OCI-LY3 (cell line): ENCODE measurements around the gene TRIM62.

Experiments
- EZH2phosphoT487 ChIP-seq: fragments of 200-600 bp; shearing (Covaris generic); IDR thresholded peaks from 2 replicates; pipeline ENCODE4 v1.6.1; 2018; ENCODE audit warnings: antibody characterized with exemption, mixed run types, low read depth
- TF ChIP-seq, protein P1 (sequence below): fragments of 200-600, 300-600 bp; sonication (generic); IDR thresholded peaks from 2 replicates; pipeline ENCODE4 v1.5.1; 2014; ENCODE audit warnings: antibody characterized with exemption, low read length, low read depth

DNA sequence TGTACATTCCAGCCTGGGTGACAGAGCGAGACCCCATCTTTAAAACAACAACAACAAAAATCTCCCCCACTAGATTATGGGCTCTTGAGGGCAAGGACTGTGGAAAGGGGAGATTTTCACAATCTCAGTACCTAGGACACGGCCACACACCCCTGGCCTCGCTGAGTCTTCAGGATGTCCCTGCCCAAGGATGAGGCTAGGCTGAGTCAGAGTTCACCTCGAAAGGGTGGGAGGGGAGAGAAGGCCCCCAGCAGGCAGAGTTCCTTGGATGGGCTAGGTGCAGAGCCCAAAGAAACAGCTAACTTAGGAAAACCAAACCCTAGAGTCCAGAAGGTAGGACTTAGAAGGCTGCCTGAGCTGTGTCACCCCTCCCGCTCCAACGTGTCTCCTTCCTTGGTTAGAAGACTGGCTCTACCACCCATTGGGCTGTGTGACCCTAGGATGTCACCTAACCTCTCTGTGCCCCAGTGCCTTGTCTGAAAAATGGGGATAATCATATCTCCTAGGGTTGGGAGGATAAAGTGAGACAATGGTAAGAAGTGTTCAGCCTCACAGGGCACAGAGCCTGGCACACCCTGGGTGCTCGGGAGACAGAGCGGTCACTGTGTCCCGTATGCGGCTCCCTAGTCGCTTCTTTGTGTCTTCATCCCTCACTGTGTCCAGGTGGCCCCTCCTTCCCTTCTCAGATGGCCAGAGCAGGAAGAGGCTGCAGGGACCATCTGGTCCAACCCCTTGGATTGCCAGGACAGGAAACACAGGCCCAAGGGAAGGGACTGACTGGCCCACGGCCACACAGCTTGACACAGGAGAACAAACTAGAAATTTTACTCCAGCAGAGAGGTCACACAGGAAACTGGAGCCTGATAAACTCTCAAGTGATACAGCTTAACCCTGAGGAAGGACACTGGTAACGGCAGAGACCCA, 11.2 kb downstream of the TRIM62 start:
- TF ChIP-seq EZH2phosphoT487: no peak
- TF ChIP-seq, protein P1, sequence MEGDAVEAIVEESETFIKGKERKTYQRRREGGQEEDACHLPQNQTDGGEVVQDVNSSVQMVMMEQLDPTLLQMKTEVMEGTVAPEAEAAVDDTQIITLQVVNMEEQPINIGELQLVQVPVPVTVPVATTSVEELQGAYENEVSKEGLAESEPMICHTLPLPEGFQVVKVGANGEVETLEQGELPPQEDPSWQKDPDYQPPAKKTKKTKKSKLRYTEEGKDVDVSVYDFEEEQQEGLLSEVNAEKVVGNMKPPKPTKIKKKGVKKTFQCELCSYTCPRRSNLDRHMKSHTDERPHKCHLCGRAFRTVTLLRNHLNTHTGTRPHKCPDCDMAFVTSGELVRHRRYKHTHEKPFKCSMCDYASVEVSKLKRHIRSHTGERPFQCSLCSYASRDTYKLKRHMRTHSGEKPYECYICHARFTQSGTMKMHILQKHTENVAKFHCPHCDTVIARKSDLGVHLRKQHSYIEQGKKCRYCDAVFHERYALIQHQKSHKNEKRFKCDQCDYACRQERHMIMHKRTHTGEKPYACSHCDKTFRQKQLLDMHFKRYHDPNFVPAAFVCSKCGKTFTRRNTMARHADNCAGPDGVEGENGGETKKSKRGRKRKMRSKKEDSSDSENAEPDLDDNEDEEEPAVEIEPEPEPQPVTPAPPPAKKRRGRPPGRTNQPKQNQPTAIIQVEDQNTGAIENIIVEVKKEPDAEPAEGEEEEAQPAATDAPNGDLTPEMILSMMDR: no peak
